ENCODE data around the gene SLBP. TPM values are rescaled to one million over a fixed set of nuclear protein-coding genes. Genes with fewer than 3 reads are reported as not detected.

Gene SLBP
- total and polyA plus RNA-seq, 2 of the 8 experiments (the other 6 are each of a cell fraction or from before 2014, with no cell fraction given), result 44.1 to 49.0 TPM

GRCh38 chr4:1731180-1731579 lies 19.1 kb upstream of the SLBP start (continued):
- no peak for TF ChIP-seq TAF1 (IDR thresholded peaks at IDR 0.05; ENCODE audit: low read depth, low read length)
- no peak for TF ChIP-seq SP2 (IDR thresholded peaks at IDR 0.05; ENCODE audit: low read length)
- TF ChIP-seq NRF1 (IDR thresholded peaks at IDR 0.05; ENCODE audit: low read depth, low read length), result no peak
- no peak for TF ChIP-seq FOSL1 (IDR thresholded peaks at IDR 0.05; ENCODE audit: insufficient read depth, low read depth, low read length)
- no peak for TF ChIP-seq CBX5 (IDR thresholded peaks at IDR 0.05; ENCODE audit: low read depth, low read length)
- TF ChIP-seq CTCF (IDR thresholded peaks at IDR 0.05; ENCODE audit: control extremely low read depth in 1 of 3, insufficient read depth in 1 of 3, low read depth in 1 of 3, low read length in 3 of 3), result no peak
- TF ChIP-seq EP300 (IDR thresholded peaks at IDR 0.05; ENCODE audit: borderline replicate concordance in 1 of 2, low read depth in 2 of 2, low read length in 2 of 2), result no peak
- TF ChIP-seq E2F6 (IDR thresholded peaks at IDR 0.05), result no peak

Data from H1 (cell line).